ENCODE results near the gene ROBO1.

GRCh38 chr3:78882251-78882650 is 885.5 kb downstream of the ROBO1 start:
- TF ChIP-seq SUZ12 (IDR thresholded peaks at IDR 0.05) (no peak), FOXA1 (IDR thresholded peaks at IDR 0.05) (no peak), ELF4 (IDR thresholded peaks at IDR 0.05) (no peak), FOXM1 (IDR thresholded peaks at IDR 0.05; ENCODE audit: borderline replicate concordance) (no peak), SP1 (IDR thresholded peaks at IDR 0.05) (no peak), BHLHE40 (IDR thresholded peaks at IDR 0.05; ENCODE audit: borderline replicate concordance) (no peak)
- TF ChIP-seq, protein P1, sequence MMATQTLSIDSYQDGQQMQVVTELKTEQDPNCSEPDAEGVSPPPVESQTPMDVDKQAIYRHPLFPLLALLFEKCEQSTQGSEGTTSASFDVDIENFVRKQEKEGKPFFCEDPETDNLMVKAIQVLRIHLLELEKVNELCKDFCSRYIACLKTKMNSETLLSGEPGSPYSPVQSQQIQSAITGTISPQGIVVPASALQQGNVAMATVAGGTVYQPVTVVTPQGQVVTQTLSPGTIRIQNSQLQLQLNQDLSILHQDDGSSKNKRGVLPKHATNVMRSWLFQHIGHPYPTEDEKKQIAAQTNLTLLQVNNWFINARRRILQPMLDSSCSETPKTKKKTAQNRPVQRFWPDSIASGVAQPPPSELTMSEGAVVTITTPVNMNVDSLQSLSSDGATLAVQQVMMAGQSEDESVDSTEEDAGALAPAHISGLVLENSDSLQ (IDR thresholded peaks at IDR 0.05): no peak
